Measurements from ENCODE around the gene SIX2. TPM values are rescaled to one million over a fixed set of nuclear protein-coding genes. Genes with fewer than 3 reads are reported as not detected.
A peak's percentile ranks its signal among the peaks of the same experiment; 100 is the strongest.

Gene SIX2
- total RNA-seq, 6 experiments from 2014 or later, result not detected

- DNase-seq, result no peak
- Mint-ChIP-seq H3K27me3 (ENCODE audit: insufficient read depth) (peaks cover 42% of the 10 kb centered on the region), H3K4me1 (ENCODE audit: low read depth) (no peaks in the 10 kb centered on the region), H3K27ac (no peak overlapping the region), H3K36me3 (ENCODE audit: low read depth) (no peaks in the 10 kb centered on the region; the same call in 1 of the 2 replicates), H3K9me3 (no peaks in the 10 kb centered on the region), H3K4me3 (no peak overlapping the region)
- TF ChIP-seq, protein P1, sequence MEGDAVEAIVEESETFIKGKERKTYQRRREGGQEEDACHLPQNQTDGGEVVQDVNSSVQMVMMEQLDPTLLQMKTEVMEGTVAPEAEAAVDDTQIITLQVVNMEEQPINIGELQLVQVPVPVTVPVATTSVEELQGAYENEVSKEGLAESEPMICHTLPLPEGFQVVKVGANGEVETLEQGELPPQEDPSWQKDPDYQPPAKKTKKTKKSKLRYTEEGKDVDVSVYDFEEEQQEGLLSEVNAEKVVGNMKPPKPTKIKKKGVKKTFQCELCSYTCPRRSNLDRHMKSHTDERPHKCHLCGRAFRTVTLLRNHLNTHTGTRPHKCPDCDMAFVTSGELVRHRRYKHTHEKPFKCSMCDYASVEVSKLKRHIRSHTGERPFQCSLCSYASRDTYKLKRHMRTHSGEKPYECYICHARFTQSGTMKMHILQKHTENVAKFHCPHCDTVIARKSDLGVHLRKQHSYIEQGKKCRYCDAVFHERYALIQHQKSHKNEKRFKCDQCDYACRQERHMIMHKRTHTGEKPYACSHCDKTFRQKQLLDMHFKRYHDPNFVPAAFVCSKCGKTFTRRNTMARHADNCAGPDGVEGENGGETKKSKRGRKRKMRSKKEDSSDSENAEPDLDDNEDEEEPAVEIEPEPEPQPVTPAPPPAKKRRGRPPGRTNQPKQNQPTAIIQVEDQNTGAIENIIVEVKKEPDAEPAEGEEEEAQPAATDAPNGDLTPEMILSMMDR (IDR thresholded peaks at IDR 0.05), result no peak
Measured at GRCh38 chr2:45018023-45018422, 8.8 kb upstream of the SIX2 start.

DNA sequence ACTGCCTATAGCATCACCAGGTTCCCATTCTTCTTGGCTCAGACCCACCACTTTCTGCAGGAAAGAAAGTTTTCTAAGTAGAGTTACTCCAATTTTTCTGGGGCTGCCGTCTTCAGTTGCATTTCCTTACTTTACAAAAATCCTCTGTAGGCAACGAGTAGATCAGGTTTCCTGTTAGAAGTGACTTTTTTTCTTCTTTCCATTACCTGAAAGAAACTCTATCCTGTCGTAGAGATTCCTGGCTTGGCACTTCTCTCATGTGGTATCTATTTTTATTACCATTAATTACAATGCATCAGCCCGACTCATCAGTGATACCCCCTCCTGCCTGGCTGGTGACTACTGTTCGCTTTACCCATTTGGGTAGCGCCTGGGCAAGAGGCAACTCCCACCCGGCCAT is 5.6 kb upstream of the SIX2 start:
- Mint-ChIP-seq H3K4me3 (no peak overlapping the region), H3K27me3 (ENCODE audit: insufficient read depth) (peaks cover 69% of the 10 kb centered on the region), H3K27ac (no peak overlapping the region), H3K9me3 (no peaks in the 10 kb centered on the region), H3K4me1 (ENCODE audit: low read depth) (no peaks in the 10 kb centered on the region), H3K36me3 (ENCODE audit: low read depth) (no peaks in the 10 kb centered on the region; the same call in 1 of the 2 replicates)
- TF ChIP-seq, protein P1 (IDR thresholded peaks at IDR 0.05), result no peak
- no peak for DNase-seq

GRCh38 chr2:45014016-45014702 is 4.9 kb upstream of the SIX2 start:
- no peaks in the 10 kb centered on the region for H3K9me3 Mint-ChIP-seq
- no peak overlapping the region for H3K4me3 Mint-ChIP-seq
- TF ChIP-seq, protein P1 (IDR thresholded peaks at IDR 0.05), result peak; percentile 60
- peaks cover 72% of the 10 kb centered on the region for H3K27me3 Mint-ChIP-seq (ENCODE audit: insufficient read depth)
- no peak for DNase-seq
- no peak overlapping the region for H3K27ac Mint-ChIP-seq
- H3K36me3 Mint-ChIP-seq (ENCODE audit: low read depth), result no peaks in the 10 kb centered on the region; the same call in 1 of the 2 replicates
- no peaks in the 10 kb centered on the region for H3K4me1 Mint-ChIP-seq (ENCODE audit: low read depth)

DNA sequence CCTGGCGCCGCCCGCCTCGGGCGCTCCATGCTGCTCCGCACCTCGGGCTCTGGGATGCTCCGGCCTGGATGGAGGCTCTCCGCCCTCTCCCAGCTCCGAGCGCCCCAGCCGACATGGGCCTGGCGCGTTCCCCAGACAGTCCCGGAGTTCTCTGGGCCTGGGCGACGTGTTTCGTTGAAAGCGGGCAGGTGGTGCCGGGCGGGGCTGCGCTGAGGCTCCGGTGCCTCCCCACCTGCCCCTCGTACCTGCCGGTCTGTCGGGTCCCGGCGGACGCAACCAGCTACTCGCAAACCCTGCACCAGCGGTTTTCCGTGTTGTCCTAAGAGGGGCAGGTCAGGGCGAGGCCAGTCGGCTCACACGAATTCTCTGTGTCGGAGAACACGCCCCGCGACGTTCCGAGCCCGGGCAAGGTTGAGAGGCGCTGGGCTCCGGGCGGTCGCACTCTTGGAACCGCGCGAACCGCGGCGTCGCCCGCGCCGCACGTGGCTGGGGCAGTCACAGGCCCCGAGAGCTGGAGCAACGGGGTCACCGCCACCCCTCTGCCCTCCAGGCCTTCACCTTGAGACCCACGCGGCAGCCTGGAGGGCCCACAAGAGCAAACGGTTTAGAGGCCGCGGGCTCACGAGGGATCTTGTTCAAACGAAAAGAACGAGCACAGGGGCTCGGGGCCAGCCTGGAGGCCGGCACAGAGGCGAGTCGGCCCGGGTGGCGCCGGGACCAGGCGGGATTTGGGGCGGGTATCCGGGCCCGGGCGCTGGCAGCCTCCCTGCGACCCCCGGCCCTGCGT is 4.2 kb upstream of the SIX2 start:
- no peak overlapping the region for H3K4me3 Mint-ChIP-seq
- no peak for DNase-seq

GRCh38 chr2:45012733-45013132 is 3.5 kb upstream of the SIX2 start:
- Mint-ChIP-seq H3K9me3 (no peaks in the 10 kb centered on the region), H3K27ac (no peak overlapping the region), H3K4me1 (ENCODE audit: low read depth) (no peaks in the 10 kb centered on the region), H3K36me3 (ENCODE audit: low read depth) (no peaks in the 10 kb centered on the region; the same call in 1 of the 2 replicates), H3K27me3 (ENCODE audit: insufficient read depth) (peaks cover 65% of the 10 kb centered on the region), H3K4me3 (no peak overlapping the region)
- DNase-seq, result no peak
- TF ChIP-seq, protein P1 (IDR thresholded peaks at IDR 0.05), result no peak

More for the DNA sequence above, 4.2 kb upstream of the SIX2 start:
- TF ChIP-seq, protein P1 (IDR thresholded peaks at IDR 0.05), result no peak
- Mint-ChIP-seq H3K36me3 (ENCODE audit: low read depth) (no peaks in the 10 kb centered on the region; the same call in 1 of the 2 replicates), H3K27ac (no peak overlapping the region), H3K4me1 (ENCODE audit: low read depth) (no peaks in the 10 kb centered on the region), H3K27me3 (ENCODE audit: insufficient read depth) (peaks cover 65% of the 10 kb centered on the region), H3K9me3 (no peaks in the 10 kb centered on the region)

Data from HFFc6 (cell line).